Activated effector memory CD4-positive, alpha-beta T cell treated with Interleukin-2 at 50 U/mL for 16 hours (primary cell): ENCODE measurements around the gene TUBGCP2.
"Not testable (repeated sequence)": the region's sequence is repeated elsewhere in the genome, so short reads cannot be mapped to it uniquely, and the experiment has no call there.

Source experiments
- DNase-seq: peaks from one replicate; pipeline ENCODE4 v3.0.0-alpha.2; 2020

TUBGCP2 gene

DNA sequence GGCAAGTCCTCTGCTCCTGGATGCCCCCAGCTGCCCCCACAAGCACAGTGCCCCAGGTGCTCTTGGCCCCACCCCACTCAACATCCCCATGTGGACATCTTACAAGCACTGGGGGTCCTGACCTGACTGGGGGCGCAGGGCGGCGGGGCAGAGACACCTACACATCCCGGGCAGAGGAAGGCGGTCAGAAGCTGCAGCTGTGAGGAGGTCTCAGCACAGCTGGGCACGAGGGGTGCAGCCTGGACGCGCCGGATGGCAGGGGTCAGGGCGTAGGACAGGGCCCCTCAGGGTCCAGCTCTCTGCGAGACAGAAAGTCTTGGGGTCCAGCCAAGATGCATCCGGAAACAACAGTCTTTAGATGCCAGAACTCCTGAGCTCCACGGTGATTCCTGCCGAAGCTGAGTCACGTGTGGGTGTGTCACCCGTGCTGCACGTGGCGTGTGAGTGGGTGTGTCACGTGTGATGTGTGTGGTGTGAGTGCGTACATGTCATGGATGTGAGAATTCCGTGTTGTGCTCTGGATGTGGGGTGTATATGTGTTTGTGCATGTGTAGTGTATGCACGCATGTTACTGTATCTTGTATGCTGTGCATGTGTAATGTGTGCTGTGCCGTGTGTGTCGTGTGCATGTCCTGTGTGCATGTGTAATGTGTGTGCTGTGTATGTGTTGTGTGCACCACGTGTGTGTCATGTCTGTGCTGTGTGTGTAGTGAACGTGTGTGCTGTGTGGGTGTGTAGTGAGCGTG, 65.9 kb downstream of the TUBGCP2 start:
- DNase-seq, result no peak

GRCh38 chr10:133241501-133242205, 67.0 kb downstream of the TUBGCP2 start:
- DNase-seq, result no peak

DNA sequence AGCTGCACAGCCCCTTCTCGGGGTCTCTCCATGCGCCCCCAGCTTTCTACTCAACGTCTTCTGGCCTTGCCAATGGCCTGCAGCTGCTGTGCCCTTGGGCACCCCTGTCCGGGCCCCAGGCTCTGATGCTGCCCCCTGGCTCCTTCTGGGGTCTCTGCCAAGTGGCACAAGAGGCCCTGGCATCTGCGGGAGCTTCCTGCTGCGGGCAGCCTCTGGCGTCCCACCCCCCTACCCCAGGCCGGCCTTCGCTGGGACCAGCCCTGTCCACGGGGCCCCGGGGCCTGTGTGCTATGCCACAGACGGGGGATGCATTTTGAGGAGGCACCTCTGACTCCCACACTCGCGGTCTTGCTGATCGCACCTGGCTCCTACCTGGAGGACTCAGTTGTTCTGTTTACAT, 68.7 kb downstream of the TUBGCP2 start:
- no peak for DNase-seq

- no peak for DNase-seq
These were observed 70.2 kb downstream of the TUBGCP2 start for GRCh38 chr10:133238466-133238804.

DNA sequence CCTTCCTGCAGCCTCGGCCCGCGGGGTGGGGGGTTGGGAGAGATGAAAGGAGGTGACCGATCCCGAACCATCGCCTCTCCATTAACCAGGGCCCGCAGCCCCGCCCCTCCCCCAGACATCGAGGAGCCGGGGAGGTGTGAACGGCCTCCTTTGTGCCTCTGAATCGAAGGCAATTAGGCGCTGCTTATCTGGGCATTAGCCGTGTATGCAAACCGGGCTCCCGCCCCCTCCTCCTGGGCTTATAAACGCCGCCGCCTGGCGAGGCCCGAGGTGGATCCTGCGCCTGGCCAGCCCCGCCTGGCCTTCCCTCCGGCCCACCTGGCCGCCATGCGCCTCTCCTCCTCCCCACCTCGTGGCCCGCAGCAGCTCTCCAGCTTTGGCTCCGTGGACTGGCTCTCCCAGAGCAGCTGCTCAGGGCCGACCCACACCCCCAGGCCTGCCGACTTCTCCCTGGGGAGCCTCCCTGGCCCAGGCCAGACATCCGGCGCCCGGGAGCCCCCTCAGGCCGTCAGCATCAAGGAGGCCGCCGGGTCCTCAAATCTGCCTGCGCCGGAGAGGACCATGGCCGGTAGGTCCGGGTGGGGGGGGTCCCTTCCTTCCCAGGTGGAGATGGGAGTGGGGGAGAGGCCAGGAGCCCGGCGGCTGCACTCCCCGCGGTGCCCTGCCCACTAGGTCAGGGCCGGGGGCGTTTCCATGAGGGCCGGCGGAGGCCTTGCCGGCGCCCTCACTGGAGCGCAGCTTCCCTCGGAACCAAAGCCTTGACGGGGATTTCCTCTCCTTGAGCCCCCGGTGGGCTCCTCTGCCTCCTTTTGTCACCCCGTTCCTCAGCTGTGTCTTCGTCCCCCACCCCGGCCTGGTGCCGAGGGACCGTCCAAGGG, 70.8 kb downstream of the TUBGCP2 start, which contains the start of gene VENTX:
TSS of gene VENTX (plus strand) at position 268 of the 878 bp plus-strand sequence. CDS start at position 328, 60 bp downstream.
- DNase-seq, result no peak

- no peak for DNase-seq
These were observed 71.5 kb downstream of the TUBGCP2 start for GRCh38 chr10:133237241-133237587.

GRCh38 chr10:133236401-133237240, 72.1 kb downstream of the TUBGCP2 start:
- DNase-seq, result no peak

DNA sequence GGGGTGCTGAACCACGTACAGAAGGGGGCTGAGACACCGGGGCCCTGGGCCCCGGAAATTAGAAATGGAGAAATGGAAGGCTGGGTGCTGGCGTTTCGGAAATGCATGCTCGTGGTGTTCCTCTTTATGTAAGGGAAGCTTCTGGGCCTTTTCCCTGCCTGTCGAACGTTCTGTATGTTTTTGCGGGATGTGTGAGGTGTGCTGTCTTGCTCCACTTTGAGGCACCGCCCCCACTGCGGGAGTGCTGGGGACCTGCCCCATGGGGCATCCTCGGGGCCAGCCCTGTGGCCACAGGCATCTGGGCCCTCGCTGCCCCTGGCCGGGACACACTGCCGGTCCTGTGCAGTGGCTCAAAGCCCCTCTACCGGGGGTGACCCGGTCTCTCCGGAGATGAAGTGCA, 72.7 kb downstream of the TUBGCP2 start:
- no peak for DNase-seq

DNA sequence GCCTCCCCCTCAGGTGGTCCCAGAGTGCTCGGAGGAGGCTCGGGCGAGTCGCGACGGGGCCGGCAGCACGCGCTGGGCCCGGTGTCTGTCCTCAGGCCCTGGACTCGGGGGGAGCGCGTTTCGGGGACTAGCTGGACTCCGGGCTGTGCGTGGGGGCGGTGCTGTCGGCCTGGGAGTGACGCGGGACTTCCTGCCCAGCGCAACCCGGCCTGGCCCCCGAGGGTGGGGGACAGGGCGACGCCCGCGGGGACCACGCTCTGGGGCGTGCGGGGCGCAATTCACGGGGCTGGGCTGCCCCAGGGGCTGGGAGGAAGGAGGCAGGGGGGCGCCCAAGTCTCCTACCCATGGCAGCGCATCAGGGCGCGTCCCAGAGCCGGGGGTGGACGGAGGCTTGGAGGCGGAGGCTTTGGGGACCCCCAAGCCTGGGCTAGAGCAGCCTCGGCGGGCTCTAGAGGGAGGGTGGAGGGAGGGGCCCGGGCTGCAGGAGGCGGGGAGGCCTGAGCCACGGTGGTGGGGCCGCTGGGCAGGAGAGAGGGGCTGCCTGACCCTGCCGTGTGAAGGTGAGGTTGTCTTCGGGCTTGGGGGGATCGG, 73.3 kb downstream of the TUBGCP2 start:
- no peak for DNase-seq

- DNase-seq, result not testable (repeated sequence)
These were observed 73.9 kb downstream of the TUBGCP2 start for GRCh38 chr10:133234796-133235195.

DNA sequence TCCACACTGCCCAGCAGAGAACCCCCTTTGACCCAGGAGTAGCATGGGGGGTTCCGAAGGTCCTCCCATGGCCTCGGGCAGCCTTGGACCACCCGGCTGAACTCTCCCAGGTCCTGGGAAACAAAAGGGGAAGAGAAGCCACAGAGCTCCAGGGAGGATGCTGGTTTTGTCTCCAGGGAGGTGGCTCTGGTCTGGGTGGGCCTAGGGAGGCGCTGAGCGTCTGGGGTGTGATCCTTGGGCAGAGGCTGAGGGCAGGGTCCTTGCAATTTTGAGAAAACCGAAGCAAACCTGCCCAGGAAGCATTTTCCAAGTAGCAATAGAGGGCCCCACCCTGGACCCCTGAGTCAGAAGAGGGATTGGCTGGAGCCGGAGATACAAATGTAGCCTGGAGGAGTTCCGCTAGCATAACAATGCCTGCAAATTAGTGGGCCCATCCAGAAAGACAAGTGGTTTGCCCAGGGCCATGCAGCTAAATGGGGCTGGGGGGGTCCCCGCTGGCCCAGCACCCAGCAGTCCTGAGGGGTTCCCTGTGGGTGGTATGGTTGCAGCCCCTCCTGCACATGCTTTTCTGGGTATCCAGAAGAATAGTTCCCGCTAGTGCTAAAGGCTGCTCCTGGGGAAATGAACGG, 76.6 kb downstream of the TUBGCP2 start:
- DNase-seq, result no peak

DNA sequence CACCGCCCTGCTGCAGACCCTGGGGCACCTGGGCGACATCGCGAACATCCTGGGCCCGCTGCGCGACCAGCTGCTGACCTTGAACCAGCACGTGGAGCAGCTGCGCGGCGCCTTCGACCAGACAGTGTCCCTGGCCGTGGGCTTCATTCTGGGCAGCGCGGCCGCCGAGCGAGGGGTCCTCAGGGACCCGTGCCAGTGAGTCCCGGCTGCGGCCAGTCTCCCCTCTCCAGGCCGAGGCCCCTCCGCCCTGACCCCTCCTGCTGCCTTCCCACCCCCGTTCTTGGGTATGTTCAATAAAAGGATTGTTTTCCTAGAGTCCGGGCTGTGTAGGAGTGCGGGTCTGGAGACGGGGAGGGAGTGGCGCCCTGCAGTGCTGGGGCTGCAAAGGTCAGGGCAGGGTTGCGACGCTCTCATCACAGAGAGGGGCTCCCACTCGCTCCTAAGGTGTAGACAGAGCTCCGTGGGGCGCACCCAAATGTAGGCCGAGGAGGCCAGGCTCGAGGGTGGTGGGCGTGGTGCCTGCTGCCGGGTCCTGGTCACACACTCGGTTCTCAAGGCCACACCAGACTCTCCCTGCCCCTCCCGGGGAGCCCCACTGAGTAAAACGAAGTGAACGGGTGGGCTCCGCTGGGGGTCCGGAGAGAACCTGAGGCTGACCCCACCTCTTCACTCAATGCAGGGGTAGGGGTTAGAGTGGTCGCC, 77.3 kb downstream of the TUBGCP2 start:
- no peak for DNase-seq

GRCh38 chr10:133230387-133231195, 78.1 kb downstream of the TUBGCP2 start:
- no peak for DNase-seq

- DNase-seq, result no peak
These were observed 78.7 kb downstream of the TUBGCP2 start, which contains the start of gene UTF1 for GRCh38 chr10:133230044-133230361. Gene UTF1, plus strand, starts transcription at chr10:133230217. Its CDS starts 72 bp downstream, at chr10:133230289.

GRCh38 chr10:133229265-133230043, 79.2 kb downstream of the TUBGCP2 start:
- DNase-seq, result no peak
